CD1c-positive myeloid dendritic cell (primary cell): Measurements from ENCODE around the gene TMEM183A.
"Not testable (repeated sequence)": the region's sequence is repeated elsewhere in the genome, so short reads cannot be mapped to it uniquely, and the experiment has no call there.

Source experiments
- DNase-seq: peaks from one replicate; pipeline ENCODE4 v3.0.0-alpha.2; 2016; ENCODE audit errors: extremely low spot score

TMEM183A gene

GRCh38 chr1:203006948-203007871 lies at the start of gene TMEM183A:
Gene TMEM183A (plus strand): TSS chr1:203007374. CDS start chr1:203007466, 92 bp downstream.
- DNase-seq = peak; percentile 98

GRCh38 chr1:202957733-202958543 lies 49.2 kb upstream of the TMEM183A start, which contains the start of gene ADIPOR1:
Gene ADIPOR1 (minus strand): TSS chr1:202958312. CDS start chr1:202951070, 7,242 bp downstream.
- peak; percentile 94 for DNase-seq

- DNase-seq = no peak
These were observed 48.5 kb upstream of the TMEM183A start for GRCh38 chr1:202958544-202959275.

GRCh38 chr1:202959276-202959620 lies 47.9 kb upstream of the TMEM183A start:
- DNase-seq = no peak

- no peak for DNase-seq
These were observed 45.8 kb upstream of the TMEM183A start for GRCh38 chr1:202961220-202961880.

GRCh38 chr1:202964791-202965410 lies 42.3 kb upstream of the TMEM183A start:
- no peak for DNase-seq

- no peak for DNase-seq
These were observed 41.8 kb upstream of the TMEM183A start for GRCh38 chr1:202965422-202965821.

- DNase-seq = peak; percentile 45
These were observed 40.9 kb upstream of the TMEM183A start for GRCh38 chr1:202966006-202966898.

GRCh38 chr1:202967684-202968281 lies 39.4 kb upstream of the TMEM183A start:
- DNase-seq = peak; percentile 88

GRCh38 chr1:202968351-202968750 lies 38.8 kb upstream of the TMEM183A start:
- DNase-seq = no peak

- peak; percentile 95 for DNase-seq
These were observed 38.3 kb upstream of the TMEM183A start for GRCh38 chr1:202968895-202969295.

GRCh38 chr1:202972046-202972445 lies 35.1 kb upstream of the TMEM183A start:
- no peak for DNase-seq

GRCh38 chr1:202974856-202975255 lies 32.3 kb upstream of the TMEM183A start:
- no peak for DNase-seq

- DNase-seq = peak; percentile 50
These were observed 30.5 kb upstream of the TMEM183A start for GRCh38 chr1:202976633-202977032.

- no peak for DNase-seq
These were observed 27.7 kb upstream of the TMEM183A start for GRCh38 chr1:202979459-202979858.

GRCh38 chr1:202981939-202982338 lies 25.2 kb upstream of the TMEM183A start:
- no peak for DNase-seq

GRCh38 chr1:202982715-202983430 lies 24.3 kb upstream of the TMEM183A start:
- DNase-seq = peak; percentile 61

GRCh38 chr1:202986120-202986519 lies 21.1 kb upstream of the TMEM183A start:
- not testable (repeated sequence) for DNase-seq

GRCh38 chr1:202987255-202987654 lies 19.9 kb upstream of the TMEM183A start:
- DNase-seq = no peak
